ENCODE results near the gene DALRD3. TPM values are rescaled to one million over a fixed set of nuclear protein-coding genes. Genes with fewer than 3 reads are reported as not detected.

DALRD3 gene
- total and polyA plus RNA-seq, 2 of the 8 experiments (the other 6 are each of a cell fraction or from before 2014, with no cell fraction given): 30.4 to 86.5 TPM

- Histone ChIP-seq H3K14ac (ENCODE audit: insufficient read length) (no peak overlapping the region), H2BK15ac (ENCODE audit: low read length) (no peak overlapping the region), H3K9ac (replicated peaks in 1 of 4; ENCODE audit: extremely low read depth in 1 of 4, low read depth in 3 of 4, low read length in 3 of 4) (no peak overlapping the region), H3K27me3 (replicated peaks in 1 of 4; ENCODE audit: control insufficient read depth in 3 of 4, extremely low read depth in 1 of 4, insufficient read depth in 3 of 4, low read length in 3 of 4) (no peaks in the 10 kb centered on the region), H3K36me3 (ENCODE audit: control insufficient read depth in 2 of 4, insufficient read depth in 4 of 4, low read length in 3 of 4) (peaks cover 28 to 62% (median 42%) of the 10 kb centered on the region in 4 experiments), H3K4ac (replicated peaks; ENCODE audit: insufficient read length, low read depth, low read length) (no peak overlapping the region), H3K9me3 (ENCODE audit: insufficient read depth in 2 of 2, low read depth in 1 of 2, low read length in 1 of 2) (no peaks in the 10 kb centered on the region), H4K8ac (ENCODE audit: extremely low read depth, insufficient read depth, low read length) (no peak overlapping the region), H3K27ac (ENCODE audit: low read depth, low read length) (no peak overlapping the region), H2BK12ac (ENCODE audit: low read depth, low read length) (no peak overlapping the region), H3K23ac (ENCODE audit: insufficient read length) (no peak overlapping the region), H2AK5ac (ENCODE audit: low read depth, low read length) (no peak overlapping the region), H2BK5ac (ENCODE audit: low read depth, low read length) (no peak overlapping the region), H3K56ac (replicated peaks; ENCODE audit: insufficient read length, low read depth, low read length) (no peak overlapping the region), H3K4me2 (ENCODE audit: insufficient read depth in 1 of 2, low read depth in 2 of 2, low read length in 2 of 2) (no peak overlapping the region), H4K20me1 (replicated peaks in 1 of 2; ENCODE audit: control insufficient read depth in 1 of 2, insufficient read depth in 2 of 2, low read length in 2 of 2) (peaks cover 0 to 11% of the 10 kb centered on the region in 2 experiments), H4K91ac (replicated peaks; ENCODE audit: insufficient read length, low read length) (no peak overlapping the region), H3K4me1 (replicated peaks in 1 of 4; ENCODE audit: control insufficient read depth in 3 of 4, insufficient read depth in 4 of 4, low read length in 3 of 4) (no peaks in the 10 kb centered on the region), H3K4me3 (ENCODE audit: extremely low read depth in 1 of 4, insufficient read depth in 2 of 4, low read depth in 3 of 4, low read length in 4 of 4) (no peak overlapping the region), H2BK120ac (replicated peaks; ENCODE audit: low read depth, low read length) (no peak overlapping the region), H3K79me2 (ENCODE audit: control insufficient read depth in 1 of 2, insufficient read depth in 2 of 2, low read length in 2 of 2) (peaks cover 0 to 7% of the 10 kb centered on the region in 2 experiments; a peak in 1 of 4 replicates), H2AFZ (ENCODE audit: low read length) (no peak overlapping the region), H3K23me2 (ENCODE audit: low read depth, low read length) (no peaks in the 10 kb centered on the region), H4K5ac (ENCODE audit: insufficient read length, low read depth, low read length) (no peak overlapping the region), H3K79me1 (ENCODE audit: low read depth, low read length) (peaks cover 9% of the 10 kb centered on the region), H2BK20ac (ENCODE audit: low read length) (no peak overlapping the region), H3K18ac (ENCODE audit: extremely low read depth, low read length) (no peak overlapping the region)
- POLR2A ChIA-PET (ENCODE audit: partially characterized antibody): interaction anchor here (0.7 kb wide), 1 partner anchor 75 kb away, joined by 3 read pairs; no protein-coding TSS in a partner anchor
- TF ChIP-seq TBP (IDR thresholded peaks at IDR 0.05; ENCODE audit: low read depth, low read length) (no peak), SAP30 (IDR thresholded peaks at IDR 0.05; ENCODE audit: insufficient read depth, insufficient replicate concordance, low read length) (no peak), FOSL1 (IDR thresholded peaks at IDR 0.05; ENCODE audit: insufficient read depth, low read depth, low read length) (no peak), POLR2A (IDR thresholded peaks at IDR 0.05; ENCODE audit: control extremely low read depth in 1 of 2, low read depth in 2 of 2, low read length in 2 of 2) (no peak), RAD21 (IDR thresholded peaks at IDR 0.05 in 1 of 2, conservative IDR thresholded peaks at IDR 0.05 in 1 of 2; ENCODE audit: low read depth in 2 of 2, low read length in 2 of 2) (no peak), RBBP5 (IDR thresholded peaks at IDR 0.05; ENCODE audit: borderline replicate concordance, low read depth, low read length) (no peak), RNF2 (IDR thresholded peaks at IDR 0.05; ENCODE audit: borderline replicate concordance, low read depth, low read length, missing control alignments, poor library complexity, severe bottlenecking) (no peak), KDM5A (IDR thresholded peaks at IDR 0.05; ENCODE audit: low read length) (no peak), ZNF274 (IDR thresholded peaks at IDR 0.05; ENCODE audit: borderline replicate concordance, extremely low read depth, low read length) (no peak), ASH2L (IDR thresholded peaks at IDR 0.05; ENCODE audit: low read length) (no peak), SP2 (IDR thresholded peaks at IDR 0.05; ENCODE audit: low read length) (no peak)
- CTCF ChIA-PET (ENCODE audit: partially characterized antibody): interaction anchor here (1.4 kb wide), 1 partner anchor 69 kb away, joined by 5 read pairs; no protein-coding TSS in a partner anchor
- no peak for FAIRE-seq
- 96% methylated on average over 10 of the region's 10 CpGs; no CpG with 5 or more reads in 1 of the 2 experiments for WGBS, 2 experiments (ENCODE audit: extremely low coverage in 1 of 2, insufficient coverage in 1 of 2, insufficient read length in 1 of 2, insufficient replicate concordance in 2 of 2, low coverage in 1 of 2, low lambda C conversion rate in 2 of 2, missing lambda C conversion rate in 1 of 2)
- DNase-seq (ENCODE audit: low read depth in 1 of 2, low spot score in 2 of 2): no peak
Observed at GRCh38 chr3:49057268-49057667, 38.9 kb upstream of the DALRD3 start.
